IMR-90 (cell line): ENCODE data around the gene PCCA. TPM values are rescaled to one million over a fixed set of nuclear protein-coding genes. Genes with fewer than 3 reads are reported as not detected.

Experiments
- ELK1 ChIP-seq: fragments of 150-350 bp; IDR thresholded peaks from 2 replicates; pipeline ENCODE4 v1.6.1; 2016; ENCODE audit warnings: low read depth, mild to moderate bottlenecking, low read length, moderate library complexity, borderline replicate concordance
- FOS ChIP-seq: fragments of 150-350 bp; IDR thresholded peaks from 2 replicates; pipeline ENCODE4 v1.6.1; 2016; ENCODE audit warnings: low read depth, low read length
- NFE2L2 ChIP-seq: fragments of 150-350 bp; IDR thresholded peaks from 2 replicates; pipeline ENCODE4 v1.6.1; 2016; ENCODE audit warnings: low read depth, mild to moderate bottlenecking, low read length
- polyA plus RNA-seq, 3 experiments: library from polyadenylated mRNA; depleted of rRNA; stranded (reverse); fragments of >200 nt; gene quantifications; 2 replicates each; pipeline ENCODE4 v1.2.3, GENCODE V29; 2012; ENCODE audit warnings: low replicate concordance in 1 of 3
- total RNA-seq: library from RNA; depleted of rRNA; stranded (reverse); fragments of >200 nt; gene quantifications from 2 replicates; pipeline ENCODE4 v1.2.3, GENCODE V29; 2012

PCCA gene
- total and polyA plus RNA-seq, 2 of the 4 experiments (the other 2 are of a cell fraction), result 7.6 to 24.0 TPM

- TF ChIP-seq ELK1 (no peak), FOS (peak; percentile 100), NFE2L2 (peak; percentile 78)
These were observed 304.1 kb downstream of the PCCA start (continued) for GRCh38 chr13:100392709-100393630.
